GM12891 (cell line): ENCODE measurements around the gene CCDC9B. TPM values are rescaled to one million over a fixed set of nuclear protein-coding genes. Genes with fewer than 3 reads are reported as not detected.

ENCODE experiments used
- DNase-seq: peaks from one replicate; pipeline ENCODE4 v3.0.0; 2011; ENCODE audit warnings: low spot score; ENCODE audit not compliant: insufficient read length
- FAIRE-seq: peaks from 2 replicates; lab custom pipeline; 2011; peaks lifted over from hg19 to GRCh38; lab: Jason Lieb, UNC
- PAX5 ChIP-seq: IDR thresholded peaks from 2 replicates; pipeline ENCODE4 v1.6.1; 2011; ENCODE audit warnings: low read length, moderate library complexity, mild to moderate bottlenecking; ENCODE audit not compliant: insufficient read depth, severe bottlenecking
- POLR2A ChIP-seq: IDR thresholded peaks from 2 replicates; pipeline ENCODE4 v1.6.1; 2011; ENCODE audit warnings: low read depth, low read length, control low read depth
- POLR2AphosphoS5 ChIP-seq: IDR thresholded peaks from 2 replicates; pipeline ENCODE4 v1.6.1; 2011; ENCODE audit warnings: low read depth, low read length, control low read depth
- POU2F2 ChIP-seq: IDR thresholded peaks from 2 replicates; pipeline ENCODE4 v1.6.1; 2011; ENCODE audit warnings: low read depth, mild to moderate bottlenecking, control low read depth, low read length, moderate library complexity
- SPI1 ChIP-seq: IDR thresholded peaks from 2 replicates; pipeline ENCODE4 v1.6.1; 2011; ENCODE audit warnings: low read depth, low read length, control low read depth
- TAF1 ChIP-seq: IDR thresholded peaks from 2 replicates; pipeline ENCODE4 v1.6.1; 2011; ENCODE audit warnings: low read depth, low read length, control low read depth
- polyA plus RNA-seq: library from polyadenylated mRNA; unstranded; fragments of >200 nt; gene quantifications from one replicate; pipeline ENCODE4 v1.2.1, GENCODE V29; 2012; ENCODE audit warnings: low read depth, missing spikeins, inconsistent platforms; ENCODE audit not compliant: missing spikeins

The CCDC9B gene
- polyA plus RNA-seq = 0.06 TPM

- DNase-seq (no peak), FAIRE-seq (no peak)
- TF ChIP-seq TAF1 = no peak
- no peak for TF ChIP-seq SPI1
- TF ChIP-seq POLR2A = no peak
- no peak for TF ChIP-seq PAX5
- no peak for TF ChIP-seq POLR2AphosphoS5
- TF ChIP-seq POU2F2 = no peak
These were observed at the start of gene CCDC9B for GRCh38 chr15:40340740-40341400. CCDC9B (minus strand) TSS chr15:40340939; CDS start chr15:40340819, 120 bp downstream.

- TF ChIP-seq POLR2AphosphoS5 (no peak), TAF1 (no peak), PAX5 (no peak), POLR2A (no peak), SPI1 (no peak), POU2F2 (no peak)
- FAIRE-seq = no peak
- DNase-seq = no peak
These were observed 49.3 kb upstream of the CCDC9B start for GRCh38 chr15:40389824-40390595.

- TF ChIP-seq POLR2A = no peak
- no peak for TF ChIP-seq POU2F2
- no peak for TF ChIP-seq PAX5
- no peak for TF ChIP-seq POLR2AphosphoS5
- TF ChIP-seq SPI1 = no peak
- no peak for TF ChIP-seq TAF1
- no peak for DNase-seq
- no peak for FAIRE-seq
These were observed 48.4 kb upstream of the CCDC9B start for GRCh38 chr15:40388941-40389823.

- TF ChIP-seq SPI1 (no peak), PAX5 (no peak), POU2F2 (no peak), POLR2A (no peak), POLR2AphosphoS5 (no peak)
- no peak for DNase-seq
- FAIRE-seq = no peak
These were observed 45.7 kb upstream of the CCDC9B start for GRCh38 chr15:40386480-40386879.

- TF ChIP-seq SPI1 = no peak; the same call in 1 of the 2 replicates
- no peak for TF ChIP-seq POU2F2
- TF ChIP-seq POLR2AphosphoS5 = peak; percentile 64; the same call in 1 of the 2 replicates
- TF ChIP-seq PAX5 = no peak
- peak; percentile 67; the same call in 1 of the 2 replicates for TF ChIP-seq TAF1
- peak; percentile 63; the same call in 1 of the 2 replicates for TF ChIP-seq POLR2A
- FAIRE-seq (peak; percentile 92), DNase-seq (peak; percentile 87)
These were observed 42.1 kb upstream of the CCDC9B start, which contains the start of gene KNSTRN for GRCh38 chr15:40382580-40383456. KNSTRN (plus strand) TSS chr15:40382721; CDS start chr15:40382836, 115 bp downstream.

GRCh38 chr15:40381818-40382529 is 41.2 kb upstream of the CCDC9B start:
- DNase-seq (no peak), FAIRE-seq (no peak)
- TF ChIP-seq PAX5 (no peak), POLR2AphosphoS5 (no peak), POU2F2 (no peak), TAF1 (no peak), SPI1 (no peak), POLR2A (no peak)

- TF ChIP-seq POLR2A (no peak), POLR2AphosphoS5 (no peak), SPI1 (no peak), TAF1 (no peak), PAX5 (no peak), POU2F2 (no peak)
- FAIRE-seq (no peak), DNase-seq (no peak)
These were observed 39.9 kb upstream of the CCDC9B start for GRCh38 chr15:40380636-40381035.

- TF ChIP-seq POLR2AphosphoS5 = no peak
- TF ChIP-seq SPI1 = no peak
- TF ChIP-seq TAF1 = no peak
- no peak for TF ChIP-seq POLR2A
- no peak for TF ChIP-seq PAX5
- no peak for TF ChIP-seq POU2F2
- no peak for FAIRE-seq
- DNase-seq = no peak
These were observed 39.1 kb upstream of the CCDC9B start for GRCh38 chr15:40379853-40380252.
